Smooth muscle cell (in vitro differentiated cells): Measurements from ENCODE around the gene TNFSF8. TPM values are rescaled to one million over a fixed set of nuclear protein-coding genes. Genes with fewer than 3 reads are reported as not detected.

Experiments
- DNase-seq: peaks from one replicate; lab custom pipeline; 2025; ENCODE audit not compliant: unreplicated experiment; lab: John Stamatoyannopoulos, UW
- H2AFZ ChIP-seq: fragments of 200-600 bp; sonication (generic); 2 replicates; pipeline ENCODE4 v1.6.0; 2016; ENCODE audit warnings: antibody characterized with exemption, low read depth, mild to moderate bottlenecking
- H3F3A ChIP-seq: fragments of 200-600 bp; sonication (generic); 2 replicates; pipeline ENCODE4 v1.6.0; 2017; ENCODE audit warnings: antibody characterized with exemption, low read depth
- H3K27ac ChIP-seq: fragments of 200-600 bp; sonication (generic); 2 replicates; pipeline ENCODE4 v1.5.1; 2016; ENCODE audit warnings: low read depth, mild to moderate bottlenecking
- H3K27me3 ChIP-seq: fragments of 200-600 bp; sonication (generic); 2 replicates; pipeline ENCODE4 v1.6.1; 2016; ENCODE audit warnings: low read depth, mild to moderate bottlenecking
- H3K36me3 ChIP-seq: fragments of 200-600 bp; sonication (generic); 2 replicates; pipeline ENCODE4 v1.5.1; 2016; ENCODE audit warnings: low read depth
- H3K4me1 ChIP-seq: fragments of 200-600 bp; sonication (generic); 2 replicates; pipeline ENCODE4 v1.5.1; 2016; ENCODE audit warnings: low read depth
- H3K4me2 ChIP-seq: fragments of 200-600 bp; sonication (generic); 2 replicates; pipeline ENCODE4 v1.6.0; 2016; ENCODE audit warnings: mild to moderate bottlenecking
- H3K4me3 ChIP-seq: fragments of 200-600 bp; sonication (generic); 2 replicates; pipeline ENCODE4 v1.5.1; 2016; ENCODE audit warnings: mild to moderate bottlenecking
- H3K79me2 ChIP-seq: fragments of 200-600 bp; sonication (generic); 2 replicates; pipeline ENCODE4 v1.6.0; 2016; ENCODE audit warnings: low read depth, mild to moderate bottlenecking
- H3K9ac ChIP-seq: fragments of 200-600 bp; sonication (generic); 2 replicates; pipeline ENCODE4 v1.6.0; 2016; ENCODE audit warnings: low read depth
- H3K9me3 ChIP-seq: fragments of 200-600 bp; sonication (generic); replicated peaks from 2 replicates; pipeline ENCODE4 v1.5.1; 2016; ENCODE audit warnings: low read depth
- H4K20me1 ChIP-seq: fragments of 200-600 bp; sonication (generic); 2 replicates; pipeline ENCODE4 v1.6.0; 2016; ENCODE audit warnings: low read depth
- WGBS: methylation state at CpG from one replicate; pipeline ENCODE4 v1.1.7; 2016; ENCODE audit warnings: low lambda C conversion rate; 5-methylcytosine and 5-hydroxymethylcytosine counted together
- polyA plus RNA-seq: library from polyadenylated mRNA; unstranded; fragments of >200 nt; fragmentation: Nextera tagmentation; extraction: Ambion mirVana; gene quantifications from 2 replicates; pipeline ENCODE4 v1.2.1, GENCODE V29; 2016
- total RNA-seq: library from RNA; depleted of rRNA; stranded (reverse); fragments of >200 nt; gene quantifications from 2 replicates; pipeline ENCODE4 v1.2.3, GENCODE V29; 2014
- TF ChIP-seq, protein P1 (sequence below): fragments of 200-600 bp; sonication (generic); IDR thresholded peaks from 2 replicates; pipeline ENCODE4 v1.5.1; 2017; ENCODE audit warnings: borderline replicate concordance, mild to moderate bottlenecking, antibody characterized with exemption; ENCODE audit not compliant: insufficient read depth, poor library complexity, severe bottlenecking

Gene TNFSF8
- total and polyA plus RNA-seq, 2 experiments from 2014 or later = not detected

DNA sequence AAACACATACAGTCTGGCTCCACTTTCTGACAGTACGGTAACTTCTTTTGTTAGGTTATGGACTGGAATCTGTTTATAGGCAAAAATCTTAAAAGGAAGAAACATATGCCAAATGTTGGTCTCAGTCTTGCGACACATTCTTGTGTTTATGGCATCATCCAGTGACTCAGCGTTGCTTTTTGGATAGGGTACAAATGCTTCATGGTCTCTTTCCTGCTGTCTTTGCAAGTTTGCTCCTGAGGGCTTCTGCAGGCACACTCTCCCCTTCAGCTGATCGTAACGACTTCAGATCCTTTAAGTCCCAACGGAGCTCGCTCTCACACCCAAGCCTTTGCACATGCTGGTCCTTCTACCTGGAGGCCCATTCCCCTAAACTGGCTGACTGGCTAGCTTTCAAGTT, 23.6 kb upstream of the TNFSF8 start:
- peak overlapping the region; percentile 41 for H3K4me2 ChIP-seq
- H3K36me3 ChIP-seq = no peaks in the 10 kb centered on the region
- no peaks in the 10 kb centered on the region for H3K79me2 ChIP-seq
- H3K4me3 ChIP-seq = no peak overlapping the region
- H3K4me1 ChIP-seq = peaks cover 6% of the 10 kb centered on the region
- no peaks in the 10 kb centered on the region for H3K9me3 ChIP-seq
- peak overlapping the region; percentile 3 for H2AFZ ChIP-seq
- H3K9ac ChIP-seq = no peak overlapping the region
- H3K27ac ChIP-seq = peak overlapping the region; percentile 60
- DNase-seq = no peak
- no peaks in the 10 kb centered on the region for H4K20me1 ChIP-seq
- TF ChIP-seq, protein P1, sequence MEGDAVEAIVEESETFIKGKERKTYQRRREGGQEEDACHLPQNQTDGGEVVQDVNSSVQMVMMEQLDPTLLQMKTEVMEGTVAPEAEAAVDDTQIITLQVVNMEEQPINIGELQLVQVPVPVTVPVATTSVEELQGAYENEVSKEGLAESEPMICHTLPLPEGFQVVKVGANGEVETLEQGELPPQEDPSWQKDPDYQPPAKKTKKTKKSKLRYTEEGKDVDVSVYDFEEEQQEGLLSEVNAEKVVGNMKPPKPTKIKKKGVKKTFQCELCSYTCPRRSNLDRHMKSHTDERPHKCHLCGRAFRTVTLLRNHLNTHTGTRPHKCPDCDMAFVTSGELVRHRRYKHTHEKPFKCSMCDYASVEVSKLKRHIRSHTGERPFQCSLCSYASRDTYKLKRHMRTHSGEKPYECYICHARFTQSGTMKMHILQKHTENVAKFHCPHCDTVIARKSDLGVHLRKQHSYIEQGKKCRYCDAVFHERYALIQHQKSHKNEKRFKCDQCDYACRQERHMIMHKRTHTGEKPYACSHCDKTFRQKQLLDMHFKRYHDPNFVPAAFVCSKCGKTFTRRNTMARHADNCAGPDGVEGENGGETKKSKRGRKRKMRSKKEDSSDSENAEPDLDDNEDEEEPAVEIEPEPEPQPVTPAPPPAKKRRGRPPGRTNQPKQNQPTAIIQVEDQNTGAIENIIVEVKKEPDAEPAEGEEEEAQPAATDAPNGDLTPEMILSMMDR = no peak
- H3K27me3 ChIP-seq = no peaks in the 10 kb centered on the region
- WGBS = 17% methylated on average over 7 of the region's 7 CpGs
- H3F3A ChIP-seq = no peaks in the 10 kb centered on the region

DNA sequence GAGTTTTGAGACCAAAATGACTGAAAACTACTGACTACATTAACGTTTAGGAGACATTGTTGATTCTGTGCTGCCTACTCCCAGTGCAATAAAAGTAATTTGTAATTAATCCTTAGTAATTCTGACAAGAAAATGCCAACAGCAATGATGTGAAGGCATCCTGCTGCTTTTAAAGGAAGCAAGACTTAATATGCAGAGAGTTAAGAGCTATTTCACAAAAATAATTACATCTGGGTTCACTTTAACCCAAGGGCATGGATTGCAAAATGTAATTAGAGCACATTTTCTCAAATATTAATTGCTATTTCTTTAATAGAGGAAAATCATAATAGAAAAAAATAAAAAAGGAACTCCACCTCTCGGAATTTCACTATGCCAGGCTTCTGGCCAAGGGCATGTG, 22.7 kb upstream of the TNFSF8 start:
- no peak overlapping the region for H3K9ac ChIP-seq
- no peaks in the 10 kb centered on the region for H3K9me3 ChIP-seq
- no peaks in the 10 kb centered on the region for H3K27me3 ChIP-seq
- no peak overlapping the region for H3K4me3 ChIP-seq
- H3F3A ChIP-seq = no peaks in the 10 kb centered on the region
- no peaks in the 10 kb centered on the region for H3K79me2 ChIP-seq
- TF ChIP-seq, protein P1 = no peak
- no peak overlapping the region for H3K4me2 ChIP-seq
- no peaks in the 10 kb centered on the region for H3K36me3 ChIP-seq
- H4K20me1 ChIP-seq = no peaks in the 10 kb centered on the region
- no peak overlapping the region for H3K27ac ChIP-seq
- peaks cover 6% of the 10 kb centered on the region for H3K4me1 ChIP-seq
- no peak for DNase-seq
- H2AFZ ChIP-seq = no peak overlapping the region
- WGBS = 89% methylated on average over 2 of the region's 2 CpGs

DNA sequence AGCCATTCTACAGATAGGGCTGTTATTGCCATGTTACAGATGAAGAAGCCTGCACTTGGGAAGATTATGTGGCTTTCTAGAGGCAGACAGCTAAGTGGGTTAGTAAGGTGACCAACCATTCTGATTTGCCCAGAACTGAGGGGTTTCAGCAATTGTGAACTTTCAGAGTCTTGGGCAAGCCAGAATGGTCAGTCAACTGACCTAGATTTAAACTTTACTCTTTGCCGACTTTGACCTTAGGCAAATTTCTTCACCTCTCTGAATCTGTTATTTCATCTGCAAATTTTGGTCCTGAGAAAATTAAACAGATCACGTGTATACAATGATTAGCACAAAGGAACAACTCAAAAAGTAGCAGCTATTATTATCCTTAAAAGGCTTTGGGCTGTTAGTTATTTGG, 20.4 kb upstream of the TNFSF8 start:
- H2AFZ ChIP-seq = no peak overlapping the region
- no peaks in the 10 kb centered on the region for H3K36me3 ChIP-seq
- no peaks in the 10 kb centered on the region for H3K9me3 ChIP-seq
- H3K4me1 ChIP-seq = peaks cover 6% of the 10 kb centered on the region
- no peaks in the 10 kb centered on the region for H3F3A ChIP-seq
- no peak overlapping the region for H3K4me2 ChIP-seq
- 84% methylated on average over 2 of the region's 2 CpGs for WGBS
- H4K20me1 ChIP-seq = no peaks in the 10 kb centered on the region
- TF ChIP-seq, protein P1 = no peak
- H3K79me2 ChIP-seq = no peaks in the 10 kb centered on the region
- DNase-seq = no peak
- no peak overlapping the region for H3K4me3 ChIP-seq
- no peaks in the 10 kb centered on the region for H3K27me3 ChIP-seq
- no peak overlapping the region for H3K9ac ChIP-seq
- H3K27ac ChIP-seq = no peak overlapping the region

DNA sequence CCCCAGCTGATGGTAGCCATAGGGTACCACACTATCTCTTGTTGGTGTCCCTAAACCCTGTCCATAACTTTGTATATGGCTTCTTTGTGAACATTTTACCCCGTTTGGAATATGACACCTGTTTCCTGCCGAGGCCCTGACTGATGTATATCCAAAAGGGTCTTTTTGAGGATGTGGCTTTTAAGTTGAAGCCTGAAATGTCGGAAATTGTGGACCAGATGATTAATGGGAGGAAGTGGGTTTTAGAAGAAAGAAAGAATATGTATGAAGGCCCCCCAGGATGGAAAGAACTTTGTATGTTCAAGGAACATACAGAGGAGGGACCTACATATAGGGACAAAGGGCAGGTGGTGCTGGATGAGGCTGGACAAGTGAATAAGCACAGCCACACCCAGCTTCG, 16.7 kb upstream of the TNFSF8 start:
- TF ChIP-seq, protein P1 = no peak
- DNase-seq = no peak
- H3K27me3 ChIP-seq = no peaks in the 10 kb centered on the region
- no peaks in the 10 kb centered on the region for H3K9me3 ChIP-seq
- no peaks in the 10 kb centered on the region for H4K20me1 ChIP-seq
- H3F3A ChIP-seq = no peaks in the 10 kb centered on the region
- no peak overlapping the region for H3K4me3 ChIP-seq
- no peak overlapping the region for H3K9ac ChIP-seq
- no peaks in the 10 kb centered on the region for H3K4me1 ChIP-seq
- H3K27ac ChIP-seq = no peak overlapping the region
- 86% methylated on average over 4 of the region's 4 CpGs for WGBS
- H3K79me2 ChIP-seq = no peaks in the 10 kb centered on the region
- H3K36me3 ChIP-seq = no peaks in the 10 kb centered on the region
- H3K4me2 ChIP-seq = no peak overlapping the region
- no peak overlapping the region for H2AFZ ChIP-seq
